ENCODE results near the gene PHB1.

GRCh38 chr17:49381793-49382192, 32.9 kb downstream of the PHB1 start:
- TF ChIP-seq POLR2AphosphoS5 (IDR thresholded peaks at IDR 0.05; ENCODE audit: low read depth, low read length) (no peak), POLR2A (IDR thresholded peaks at IDR 0.05; ENCODE audit: low read depth, low read length) (no peak)

Measured in GM12892 (cell line).